ENCODE data around the gene ERFE. TPM values are rescaled to one million over a fixed set of nuclear protein-coding genes. Genes with fewer than 3 reads are reported as not detected.
A peak's percentile ranks its signal among the peaks of the same experiment; 100 is the strongest.

ERFE gene
- total and polyA plus RNA-seq, 9 of the 15 experiments (the other 6 are each of a cell fraction or from before 2014, with no cell fraction given), result 0.55 to 8.2 (median 3.7) TPM

DNA sequence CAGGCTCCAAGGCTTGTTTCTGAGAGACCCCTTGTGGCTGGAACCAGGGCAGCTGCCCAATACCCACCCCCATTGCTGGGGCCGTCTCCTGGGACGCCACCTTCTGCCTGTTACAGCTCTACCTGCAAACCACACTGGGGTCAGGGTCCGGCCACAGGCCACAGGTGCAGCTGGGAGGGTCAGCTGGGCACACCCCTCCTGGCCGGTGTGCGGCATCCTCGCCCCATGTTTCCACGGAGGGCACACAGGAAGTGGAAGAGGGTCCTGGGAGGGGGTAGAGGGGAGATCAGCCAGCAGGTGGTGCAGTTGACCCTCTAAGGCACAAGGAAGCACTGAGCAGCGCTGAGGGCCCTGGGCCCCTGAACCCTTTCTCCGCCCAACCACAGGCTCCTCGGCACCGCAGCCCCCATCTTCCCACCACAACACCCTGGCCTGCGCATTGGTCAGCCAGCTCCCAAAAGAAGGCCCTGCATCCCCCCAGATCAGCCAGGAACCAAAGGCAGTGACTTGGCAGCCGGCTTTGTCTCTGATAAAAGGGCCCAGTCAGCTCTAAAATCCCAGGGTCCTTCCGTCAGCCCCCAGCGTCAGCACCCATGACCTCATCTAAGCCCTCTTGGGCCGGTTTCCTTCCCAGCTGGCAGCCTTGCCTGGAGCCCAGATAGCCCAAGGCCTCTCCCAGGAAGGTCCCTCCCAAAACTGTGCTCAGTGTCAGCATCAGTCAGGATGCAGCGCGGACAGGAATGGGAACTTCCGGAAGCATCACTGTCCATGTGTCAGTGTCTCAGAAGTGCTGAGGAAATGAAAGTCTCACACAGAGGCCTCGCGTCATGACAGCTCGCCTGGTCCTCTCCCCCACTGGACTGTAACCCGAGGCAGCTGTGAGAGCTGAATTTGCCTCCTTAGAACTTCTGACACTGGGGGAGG, 1.7 kb downstream of the ERFE start (continued):
- TF ChIP-seq, protein P1, sequence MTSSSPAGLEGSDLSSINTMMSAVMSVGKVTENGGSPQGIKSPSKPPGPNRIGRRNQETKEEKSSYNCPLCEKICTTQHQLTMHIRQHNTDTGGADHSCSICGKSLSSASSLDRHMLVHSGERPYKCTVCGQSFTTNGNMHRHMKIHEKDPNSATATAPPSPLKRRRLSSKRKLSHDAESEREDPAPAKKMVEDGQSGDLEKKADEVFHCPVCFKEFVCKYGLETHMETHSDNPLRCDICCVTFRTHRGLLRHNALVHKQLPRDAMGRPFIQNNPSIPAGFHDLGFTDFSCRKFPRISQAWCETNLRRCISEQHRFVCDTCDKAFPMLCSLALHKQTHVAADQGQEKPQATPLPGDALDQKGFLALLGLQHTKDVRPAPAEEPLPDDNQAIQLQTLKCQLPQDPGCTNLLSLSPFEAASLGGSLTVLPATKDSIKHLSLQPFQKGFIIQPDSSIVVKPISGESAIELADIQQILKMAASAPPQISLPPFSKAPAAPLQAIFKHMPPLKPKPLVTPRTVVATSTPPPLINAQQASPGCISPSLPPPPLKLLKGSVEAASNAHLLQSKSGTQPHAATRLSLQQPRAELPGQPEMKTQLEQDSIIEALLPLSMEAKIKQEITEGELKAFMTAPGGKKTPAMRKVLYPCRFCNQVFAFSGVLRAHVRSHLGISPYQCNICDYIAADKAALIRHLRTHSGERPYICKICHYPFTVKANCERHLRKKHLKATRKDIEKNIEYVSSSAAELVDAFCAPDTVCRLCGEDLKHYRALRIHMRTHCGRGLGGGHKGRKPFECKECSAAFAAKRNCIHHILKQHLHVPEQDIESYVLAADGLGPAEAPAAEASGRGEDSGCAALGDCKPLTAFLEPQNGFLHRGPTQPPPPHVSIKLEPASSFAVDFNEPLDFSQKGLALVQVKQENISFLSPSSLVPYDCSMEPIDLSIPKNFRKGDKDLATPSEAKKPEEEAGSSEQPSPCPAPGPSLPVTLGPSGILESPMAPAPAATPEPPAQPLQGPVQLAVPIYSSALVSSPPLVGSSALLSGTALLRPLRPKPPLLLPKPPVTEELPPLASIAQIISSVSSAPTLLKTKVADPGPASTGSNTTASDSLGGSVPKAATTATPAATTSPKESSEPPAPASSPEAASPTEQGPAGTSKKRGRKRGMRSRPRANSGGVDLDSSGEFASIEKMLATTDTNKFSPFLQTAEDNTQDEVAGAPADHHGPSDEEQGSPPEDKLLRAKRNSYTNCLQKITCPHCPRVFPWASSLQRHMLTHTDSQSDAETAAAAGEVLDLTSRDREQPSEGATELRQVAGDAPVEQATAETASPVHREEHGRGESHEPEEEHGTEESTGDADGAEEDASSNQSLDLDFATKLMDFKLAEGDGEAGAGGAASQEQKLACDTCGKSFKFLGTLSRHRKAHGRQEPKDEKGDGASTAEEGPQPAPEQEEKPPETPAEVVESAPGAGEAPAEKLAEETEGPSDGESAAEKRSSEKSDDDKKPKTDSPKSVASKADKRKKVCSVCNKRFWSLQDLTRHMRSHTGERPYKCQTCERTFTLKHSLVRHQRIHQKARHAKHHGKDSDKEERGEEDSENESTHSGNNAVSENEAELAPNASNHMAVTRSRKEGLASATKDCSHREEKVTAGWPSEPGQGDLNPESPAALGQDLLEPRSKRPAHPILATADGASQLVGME (CRISPR knock-in tag; IDR thresholded peaks at IDR 0.05), result no peak
- TF ChIP-seq IFI16 (CRISPR knock-in tag; IDR thresholded peaks at IDR 0.05) (no peak), KAT8 (IDR thresholded peaks at IDR 0.05; ENCODE audit: low read depth) (no peak), SIN3A (IDR thresholded peaks at IDR 0.05; ENCODE audit: borderline replicate concordance in 2 of 2, control insufficient read depth in 1 of 2, low read depth in 2 of 2, low read length in 2 of 2) (no peak), STAG1 (CRISPR knock-in tag; IDR thresholded peaks at IDR 0.05; ENCODE audit: borderline replicate concordance) (peak; percentile 48; the same call in 1 of the 2 replicates), ZBTB7A (IDR thresholded peaks at IDR 0.05; ENCODE audit: borderline replicate concordance, control insufficient read depth, low read depth, low read length) (peak; percentile 74; the same call in 1 of the 2 replicates), RBM22 (IDR thresholded peaks at IDR 0.05; ENCODE audit: low read depth, low read length, poor library complexity, severe bottlenecking) (no peak), POLR2G (IDR thresholded peaks at IDR 0.05; ENCODE audit: low read depth, low read length) (0 out of 2 replicates have a peak, but pooled peaks have one; percentile 25)
- TF ChIP-seq, protein P2, sequence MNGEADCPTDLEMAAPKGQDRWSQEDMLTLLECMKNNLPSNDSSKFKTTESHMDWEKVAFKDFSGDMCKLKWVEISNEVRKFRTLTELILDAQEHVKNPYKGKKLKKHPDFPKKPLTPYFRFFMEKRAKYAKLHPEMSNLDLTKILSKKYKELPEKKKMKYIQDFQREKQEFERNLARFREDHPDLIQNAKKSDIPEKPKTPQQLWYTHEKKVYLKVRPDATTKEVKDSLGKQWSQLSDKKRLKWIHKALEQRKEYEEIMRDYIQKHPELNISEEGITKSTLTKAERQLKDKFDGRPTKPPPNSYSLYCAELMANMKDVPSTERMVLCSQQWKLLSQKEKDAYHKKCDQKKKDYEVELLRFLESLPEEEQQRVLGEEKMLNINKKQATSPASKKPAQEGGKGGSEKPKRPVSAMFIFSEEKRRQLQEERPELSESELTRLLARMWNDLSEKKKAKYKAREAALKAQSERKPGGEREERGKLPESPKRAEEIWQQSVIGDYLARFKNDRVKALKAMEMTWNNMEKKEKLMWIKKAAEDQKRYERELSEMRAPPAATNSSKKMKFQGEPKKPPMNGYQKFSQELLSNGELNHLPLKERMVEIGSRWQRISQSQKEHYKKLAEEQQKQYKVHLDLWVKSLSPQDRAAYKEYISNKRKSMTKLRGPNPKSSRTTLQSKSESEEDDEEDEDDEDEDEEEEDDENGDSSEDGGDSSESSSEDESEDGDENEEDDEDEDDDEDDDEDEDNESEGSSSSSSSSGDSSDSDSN (IDR thresholded peaks at IDR 0.05; ENCODE audit: borderline replicate concordance in 1 of 2, low read depth in 2 of 2, low read length in 2 of 2), result no peak

Data from K562 (cell line).